ENCODE results near the gene ERGIC1. TPM values are rescaled to one million over a fixed set of nuclear protein-coding genes. Genes with fewer than 3 reads are reported as not detected.
A peak's percentile ranks its signal among the peaks of the same experiment; 100 is the strongest.

Gene ERGIC1
- total and polyA plus RNA-seq, 2 of the 13 experiments (the other 11 are each of a cell fraction or from before 2014, with no cell fraction given): 78.5 to 184 TPM

GRCh38 chr5:172904312-172904642, 70.2 kb downstream of the ERGIC1 start:
- H3K4me1 ChIP-seq (ENCODE audit: insufficient read depth, low read length): peaks cover 44% of the 10 kb centered on the region
- ATAC-seq: no peak
- no peaks in the 10 kb centered on the region for H3K79me2 ChIP-seq (ENCODE audit: insufficient read depth, low read length)
- TF ChIP-seq ARID3A (IDR thresholded peaks at IDR 0.05; ENCODE audit: low read depth, low read length): no peak
- H2AFZ ChIP-seq (ENCODE audit: low read length): no peak overlapping the region
- in situ Hi-C loops (cut with HindIII; ENCODE audit: extremely low pct_ligation_motif_present, low pct_unique_long_range_greater_than_20kb): loop anchor here (5.0 kb wide), 2 partner anchors 132 to 177 kb away; partner anchors contain the start of gene DUSP1
- H3K9ac ChIP-seq (ENCODE audit: insufficient read depth, low read depth, low read length): no peak overlapping the region
- H4K20me1 ChIP-seq (ENCODE audit: insufficient read depth, low read length): no peaks in the 10 kb centered on the region
- ChIA-PET CTCF (ENCODE audit: low intra/inter-chr PET ratio, low total read pairs) (interaction anchor here (2.8 kb wide), 1 partner anchor 192 kb away, joined by 27 read pairs; no protein-coding TSS in a partner anchor), POLR2A (interaction anchor here (1.5 to 8.6 kb wide), 3 partner anchors 45 to 189 kb away, joined by 7 to 31 read pairs (median 18); partner anchors contain the start of gene DUSP1)
- whole genome bisulfite sequencing (ENCODE audit: low lambda C conversion rate): 96% methylated on average over 3 of the region's 4 CpGs
- DNase-seq (ENCODE audit: low spot score): no peak
- peaks cover 11 to 16% of the 10 kb centered on the region in 2 experiments; a peak in 4 of 5 replicates for H3K36me3 ChIP-seq (replicated peaks in 1 of 2; ENCODE audit: control insufficient read depth in 1 of 2, insufficient read depth in 2 of 2, low read length in 2 of 2)
- intact Hi-C loops (cut with micrococcal nuclease; ENCODE audit: unreplicated experiment): no loop called here
- H3K9me3 ChIP-seq (ENCODE audit: low read length): no peaks in the 10 kb centered on the region
- no peak for FAIRE-seq
- H3K4me2 ChIP-seq (ENCODE audit: low read depth, low read length): no peak overlapping the region
- no peaks in the 10 kb centered on the region for H3K27me3 ChIP-seq (ENCODE audit: control insufficient read depth in 1 of 2, insufficient read depth in 2 of 2, low read length in 2 of 2)
- H3K27ac ChIP-seq (ENCODE audit: extremely low read length, insufficient read depth, low read length): no peak overlapping the region
- BruUV-seq (replicated peaks): no TSS peak
- no peak overlapping the region for H3K4me3 ChIP-seq (replicated peaks in 1 of 3; ENCODE audit: insufficient read depth in 1 of 3, low read depth in 2 of 3, low read length in 3 of 3)

GRCh38 chr5:172904643-172905345, 70.7 kb downstream of the ERGIC1 start:
- CTCF ChIA-PET (ENCODE audit: low intra/inter-chr PET ratio, low total read pairs): interaction anchor here (2.8 kb wide), 1 partner anchor 192 kb away, joined by 27 read pairs; no protein-coding TSS in a partner anchor
- in situ Hi-C loops (cut with HindIII; ENCODE audit: extremely low pct_ligation_motif_present, low pct_unique_long_range_greater_than_20kb): loop anchor here (5.0 kb wide), 2 partner anchors 132 to 177 kb away; partner anchors contain the start of gene DUSP1
- POLR2A ChIA-PET: interaction anchor here (0.5 to 8.6 kb wide), 5 partner anchors 45 to 190 kb away, joined by 3 to 31 read pairs (median 7); partner anchors contain the start of gene DUSP1
- Histone ChIP-seq H3K4me1 (ENCODE audit: insufficient read depth, low read length) (peaks cover 44% of the 10 kb centered on the region), H2AFZ (ENCODE audit: low read length) (no peak overlapping the region), H3K9me3 (ENCODE audit: low read length) (no peaks in the 10 kb centered on the region), H3K27me3 (ENCODE audit: control insufficient read depth in 1 of 2, insufficient read depth in 2 of 2, low read length in 2 of 2) (no peaks in the 10 kb centered on the region), H3K4me3 (replicated peaks in 1 of 3; ENCODE audit: insufficient read depth in 1 of 3, low read depth in 2 of 3, low read length in 3 of 3) (no peak overlapping the region), H3K36me3 (replicated peaks in 1 of 2; ENCODE audit: control insufficient read depth in 1 of 2, insufficient read depth in 2 of 2, low read length in 2 of 2) (peaks cover 15 to 19% of the 10 kb centered on the region in 2 experiments; a peak in 4 of 5 replicates), H3K79me2 (ENCODE audit: insufficient read depth, low read length) (no peaks in the 10 kb centered on the region), H3K27ac (ENCODE audit: extremely low read length, insufficient read depth, low read length) (no peak overlapping the region), H3K9ac (ENCODE audit: insufficient read depth, low read depth, low read length) (no peak overlapping the region), H3K4me2 (ENCODE audit: low read depth, low read length) (no peak overlapping the region), H4K20me1 (ENCODE audit: insufficient read depth, low read length) (no peaks in the 10 kb centered on the region)
- intact Hi-C loops (cut with micrococcal nuclease; ENCODE audit: unreplicated experiment): no loop called here
- 70% methylated on average over 2 of the region's 13 CpGs for WGBS (ENCODE audit: low lambda C conversion rate)
- BruUV-seq (replicated peaks): no TSS peak
- DNase-seq (ENCODE audit: low spot score) (peak; percentile 19), FAIRE-seq (no peak), ATAC-seq (no peak)
- TF ChIP-seq SP1 (IDR thresholded peaks at IDR 0.05) (no peak), SP1 (CRISPR knock-in tag; IDR thresholded peaks at IDR 0.05) (no peak), CEBPB (IDR thresholded peaks at IDR 0.05; ENCODE audit: borderline replicate concordance, low read depth, low read length) (peak; percentile 43; the same call in 1 of the 2 replicates), MNT (IDR thresholded peaks at IDR 0.05) (no peak), PRDM4 (CRISPR knock-in tag; IDR thresholded peaks at IDR 0.05; ENCODE audit: borderline replicate concordance) (no peak), ZNF263 (CRISPR knock-in tag; IDR thresholded peaks at IDR 0.05) (no peak), ZNF816 (CRISPR knock-in tag; IDR thresholded peaks at IDR 0.05; ENCODE audit: borderline replicate concordance) (no peak), HCFC1 (IDR thresholded peaks at IDR 0.05; ENCODE audit: low read depth, low read length) (no peak), ZFP82 (CRISPR knock-in tag; IDR thresholded peaks at IDR 0.05; ENCODE audit: borderline replicate concordance) (peak; percentile 34; the same call in 1 of the 2 replicates), KMT2A (CRISPR knock-in tag; IDR thresholded peaks at IDR 0.05) (no peak), ZNF724P (CRISPR knock-in tag; IDR thresholded peaks at IDR 0.05; ENCODE audit: borderline replicate concordance) (no peak)
